ENCODE data around the gene BTBD18.

Gene BTBD18

DNA sequence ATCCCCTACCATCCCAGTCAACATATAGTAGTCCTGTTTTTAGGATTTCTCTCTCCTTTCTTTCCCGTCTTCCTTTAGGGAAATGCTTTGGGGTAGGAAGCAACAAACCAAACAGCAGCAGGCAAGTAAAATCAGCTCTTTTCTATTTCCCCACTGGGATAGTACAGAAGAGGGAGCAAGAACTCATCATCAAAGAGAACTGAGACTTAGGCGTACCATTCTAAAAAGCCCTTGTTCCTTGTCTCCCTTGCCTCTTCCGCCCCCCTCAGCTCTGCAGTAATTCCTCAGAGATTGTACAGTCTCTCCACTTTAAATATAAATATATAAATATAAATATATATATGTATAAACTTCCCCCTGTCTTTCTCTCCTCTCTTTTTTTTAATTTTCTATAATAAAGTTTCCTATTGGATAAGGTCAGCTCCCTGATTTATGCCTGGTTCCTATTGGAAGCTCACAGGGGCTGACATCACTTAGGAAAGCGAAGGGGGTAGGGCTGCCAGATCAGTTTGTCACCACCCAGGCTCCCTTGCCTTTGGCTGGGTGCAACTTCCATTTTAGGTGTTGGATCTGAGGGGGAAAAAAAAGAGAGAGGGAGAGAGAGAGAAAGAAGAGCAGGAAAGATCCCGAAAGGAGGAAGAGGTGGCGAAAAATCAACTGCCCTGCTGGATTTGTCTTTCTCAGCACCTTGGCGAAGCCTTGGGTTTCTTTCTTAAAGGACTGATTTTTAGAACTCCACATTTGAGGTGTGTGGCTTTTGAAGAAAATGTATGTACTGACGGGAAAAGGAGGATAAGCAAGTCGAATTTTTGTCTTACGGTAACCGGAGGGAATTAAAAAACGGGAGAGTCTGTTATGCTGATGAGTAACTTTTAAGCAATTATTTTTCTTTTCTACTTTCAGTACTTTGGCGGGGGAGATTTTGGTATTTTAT is 9.9 kb upstream of the BTBD18 start, which contains the start of gene CTNND1:
Gene CTNND1 (plus strand): TSS at position 502 of the 934 bp plus-strand sequence. CDS start 29,677 bp downstream, outside the sequence.
- in situ Hi-C loops (cut with HindIII; ENCODE audit: low sequenced_read_pairs), result no loop called here
- TF ChIP-seq, protein P1, sequence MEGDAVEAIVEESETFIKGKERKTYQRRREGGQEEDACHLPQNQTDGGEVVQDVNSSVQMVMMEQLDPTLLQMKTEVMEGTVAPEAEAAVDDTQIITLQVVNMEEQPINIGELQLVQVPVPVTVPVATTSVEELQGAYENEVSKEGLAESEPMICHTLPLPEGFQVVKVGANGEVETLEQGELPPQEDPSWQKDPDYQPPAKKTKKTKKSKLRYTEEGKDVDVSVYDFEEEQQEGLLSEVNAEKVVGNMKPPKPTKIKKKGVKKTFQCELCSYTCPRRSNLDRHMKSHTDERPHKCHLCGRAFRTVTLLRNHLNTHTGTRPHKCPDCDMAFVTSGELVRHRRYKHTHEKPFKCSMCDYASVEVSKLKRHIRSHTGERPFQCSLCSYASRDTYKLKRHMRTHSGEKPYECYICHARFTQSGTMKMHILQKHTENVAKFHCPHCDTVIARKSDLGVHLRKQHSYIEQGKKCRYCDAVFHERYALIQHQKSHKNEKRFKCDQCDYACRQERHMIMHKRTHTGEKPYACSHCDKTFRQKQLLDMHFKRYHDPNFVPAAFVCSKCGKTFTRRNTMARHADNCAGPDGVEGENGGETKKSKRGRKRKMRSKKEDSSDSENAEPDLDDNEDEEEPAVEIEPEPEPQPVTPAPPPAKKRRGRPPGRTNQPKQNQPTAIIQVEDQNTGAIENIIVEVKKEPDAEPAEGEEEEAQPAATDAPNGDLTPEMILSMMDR (IDR thresholded peaks at IDR 0.05; ENCODE audit: low read depth, low read length, missing control alignments), result no peak
- DNase-seq (ENCODE audit: low read depth), result peak; percentile 98
- H3K4me3 ChIP-seq (ENCODE audit: low read depth, low read length), result peak within 1 kb of the TSS; percentile 76

DNA sequence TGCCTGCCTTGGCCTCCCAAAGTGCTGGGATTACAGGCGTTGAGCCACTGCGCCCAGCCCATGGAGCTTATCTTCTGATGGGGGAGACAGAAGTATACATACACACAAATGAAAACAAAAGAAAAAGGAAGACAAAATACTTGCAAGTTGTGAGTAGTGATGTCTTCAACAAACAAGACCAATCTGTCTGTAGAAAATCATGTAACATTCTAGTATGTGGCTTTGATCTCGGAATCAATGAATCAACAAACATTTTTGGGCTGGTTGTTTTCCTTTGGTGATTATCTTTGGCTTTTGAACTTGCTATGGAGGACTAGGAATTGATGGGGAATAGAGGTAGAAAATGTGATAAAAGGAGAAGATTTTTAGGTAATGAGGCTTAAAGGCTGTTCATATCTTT is 6.6 kb upstream of the BTBD18 start:
- TF ChIP-seq, protein P1 (IDR thresholded peaks at IDR 0.05; ENCODE audit: low read depth, low read length, missing control alignments), result no peak
- in situ Hi-C loops (cut with HindIII; ENCODE audit: low sequenced_read_pairs), result no loop called here

DNA sequence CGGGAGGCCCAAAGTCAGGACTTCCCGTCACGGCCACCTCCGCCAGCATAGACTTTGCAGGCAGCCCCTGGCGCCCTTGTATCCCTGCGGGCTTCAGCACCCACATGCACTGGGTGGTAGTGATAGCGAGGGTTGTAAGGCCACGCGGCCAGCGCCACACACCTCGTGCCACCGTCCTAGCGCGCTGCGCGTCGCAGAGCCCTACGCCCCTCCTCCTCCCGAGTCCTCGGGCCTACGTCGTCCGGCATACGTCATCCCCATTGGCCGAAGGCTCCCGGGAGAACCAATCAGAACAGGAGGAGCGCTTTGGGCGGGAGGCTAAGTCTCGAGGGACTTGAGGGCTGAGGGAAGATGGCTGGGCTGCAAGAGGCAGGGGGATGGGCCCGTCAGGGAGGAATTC is 1.3 kb upstream of the BTBD18 start:
- in situ Hi-C loops (cut with HindIII; ENCODE audit: low sequenced_read_pairs), result no loop called here
- no peak for DNase-seq (ENCODE audit: low read depth)
- TF ChIP-seq, protein P1 (IDR thresholded peaks at IDR 0.05; ENCODE audit: low read depth, low read length, missing control alignments), result no peak
- no peak overlapping the region for H3K4me3 ChIP-seq (ENCODE audit: low read depth, low read length)

More for the DNA sequence above, 6.6 kb upstream of the BTBD18 start:
- DNase-seq (ENCODE audit: low read depth), result no peak
- no peak overlapping the region for H3K4me3 ChIP-seq (ENCODE audit: low read depth, low read length)

DNA sequence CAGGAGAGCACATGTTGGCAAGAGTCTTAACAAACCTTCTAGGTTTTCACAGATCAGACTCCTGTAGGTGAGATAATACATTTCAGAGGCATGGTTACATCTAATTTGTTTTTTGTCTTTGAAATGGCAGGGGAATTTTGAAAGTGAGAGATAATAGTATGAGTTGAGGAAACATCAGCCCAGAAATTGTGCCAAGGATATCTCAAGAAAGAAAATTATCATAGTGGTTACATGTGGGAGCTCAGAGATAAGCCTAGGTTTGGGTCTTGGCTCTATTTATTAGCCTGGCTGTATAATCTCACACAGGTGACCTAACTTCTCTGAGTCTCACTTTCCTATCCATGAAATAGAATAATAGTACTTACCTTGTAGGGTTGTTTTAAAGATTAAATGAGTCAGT is 443 bp downstream of the BTBD18 start:
- H3K4me3 ChIP-seq (ENCODE audit: low read depth, low read length), result no peak overlapping the region
- in situ Hi-C loops (cut with HindIII; ENCODE audit: low sequenced_read_pairs), result no loop called here
- DNase-seq (ENCODE audit: low read depth), result no peak
- TF ChIP-seq, protein P1 (IDR thresholded peaks at IDR 0.05; ENCODE audit: low read depth, low read length, missing control alignments), result no peak

DNA sequence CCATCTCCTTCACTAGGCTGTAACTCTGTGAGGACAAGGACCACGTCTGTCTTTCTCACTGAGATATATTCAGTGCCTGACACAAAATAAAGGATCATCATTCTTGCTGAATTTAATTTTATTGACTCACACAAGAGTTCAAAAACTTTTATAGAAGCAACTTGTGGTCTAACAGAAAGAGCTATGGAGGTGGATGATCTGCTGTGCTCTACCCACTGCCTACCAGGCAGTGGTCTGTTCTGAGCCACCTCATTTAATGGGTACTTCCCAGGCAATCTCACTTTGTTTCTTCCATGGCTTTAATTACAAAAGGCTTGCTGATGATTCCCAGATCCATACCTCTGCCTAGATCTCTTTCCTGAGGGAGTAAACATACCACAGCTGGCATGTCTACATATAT is 4.7 kb downstream of the BTBD18 start:
- TF ChIP-seq, protein P1 (IDR thresholded peaks at IDR 0.05; ENCODE audit: low read depth, low read length, missing control alignments), result no peak
- no peak overlapping the region for H3K4me3 ChIP-seq (ENCODE audit: low read depth, low read length)
- no peak for DNase-seq (ENCODE audit: low read depth)
- in situ Hi-C loops (cut with HindIII; ENCODE audit: low sequenced_read_pairs), result no loop called here

DNA sequence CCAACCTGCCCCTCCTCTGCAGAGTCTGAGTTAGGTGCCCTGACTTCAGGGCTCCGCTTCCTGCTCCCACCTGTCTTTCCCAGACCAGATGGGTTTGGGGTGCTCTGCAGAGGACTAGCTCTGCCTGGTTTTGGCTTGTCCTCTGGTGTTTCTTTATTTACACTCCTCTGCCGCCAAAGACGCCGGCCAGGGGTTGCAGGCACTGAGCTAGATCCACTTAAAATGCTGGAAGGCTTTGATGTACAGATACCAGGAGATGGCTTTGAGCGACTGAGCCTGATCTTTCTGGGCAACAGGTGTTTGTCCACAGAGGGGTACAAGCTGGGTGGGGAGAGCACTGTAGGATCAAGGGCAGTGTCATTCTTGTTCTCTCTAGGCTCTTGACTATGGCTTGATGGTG is 6.4 kb downstream of the BTBD18 start:
- DNase-seq (ENCODE audit: low read depth), result no peak
- H3K4me3 ChIP-seq (ENCODE audit: low read depth, low read length), result no peak overlapping the region
- in situ Hi-C loops (cut with HindIII; ENCODE audit: low sequenced_read_pairs), result no loop called here

More for the DNA sequence above, 6.4 kb downstream of the BTBD18 start:
- TF ChIP-seq, protein P1 (IDR thresholded peaks at IDR 0.05; ENCODE audit: low read depth, low read length, missing control alignments), result no peak
